ENCODE results near the gene FBXO2. TPM values are rescaled to one million over a fixed set of nuclear protein-coding genes. Genes with fewer than 3 reads are reported as not detected.

Gene FBXO2
- total RNA-seq, 3 donors from 2014 or later (not counting 1 experiment from before 2014, with no cell fraction given) = 5.9 to 7.9 (median 6.7) TPM

DNA sequence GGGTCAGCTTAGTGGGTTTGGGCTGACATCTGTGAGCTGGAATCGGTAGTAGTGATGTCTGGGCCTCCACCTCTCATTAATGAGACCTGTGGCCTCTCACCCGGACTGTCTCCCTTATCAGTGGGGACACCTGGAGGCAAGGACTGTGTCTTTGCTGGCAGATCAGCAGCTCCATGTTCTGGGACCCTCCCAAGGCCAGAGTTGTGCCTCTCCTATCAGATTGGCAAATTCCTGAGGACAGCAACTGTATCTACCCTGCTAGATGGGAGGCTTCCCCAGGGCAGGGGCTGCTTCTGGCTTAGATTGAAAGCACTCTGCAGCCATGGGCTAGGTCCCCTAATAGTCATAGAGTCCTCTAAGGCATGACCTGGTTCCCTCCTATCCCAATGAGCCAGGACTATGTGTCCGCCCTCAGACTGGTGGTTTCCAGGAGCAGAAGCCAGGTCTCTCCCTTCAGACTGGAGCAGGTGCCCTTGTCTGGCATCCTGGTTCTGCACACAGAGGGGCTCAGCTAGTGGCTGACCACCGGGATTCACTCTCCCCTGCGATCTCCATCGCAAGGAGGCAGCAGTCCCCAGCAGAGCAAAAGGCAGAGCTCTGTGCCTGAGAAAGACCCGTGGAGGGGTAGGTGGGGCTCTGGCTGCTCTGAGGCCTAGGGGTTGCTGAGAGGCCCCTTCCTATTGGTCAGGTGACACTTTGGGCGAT, 43.1 kb upstream of the FBXO2 start:
- H3K9me3 ChIP-seq (ENCODE audit: control insufficient read depth, insufficient read depth, low read length) = no peaks in the 10 kb centered on the region
- H3K27ac ChIP-seq (ENCODE audit: low read length) = no peak overlapping the region
- no peak for ATAC-seq
- 82% methylated on average over 8 of the region's 8 CpGs for WGBS (ENCODE audit: insufficient coverage)
- Mint-ChIP-seq H3K27me3 (ENCODE audit: low read depth in 2 of 2) (peaks cover 0 to 6% of the 10 kb centered on the region in 2 donors), H3K9me3 (no peaks in the 10 kb centered on the region), H3K36me3 (no peaks in the 10 kb centered on the region), H3K4me1 (peaks cover 20 to 25% of the 10 kb centered on the region in 2 donors), H3K4me3 (no peak overlapping the region), H3K27ac (peak overlapping the region in 1 of 2 donors; percentile 4)
- H3K36me3 ChIP-seq (ENCODE audit: control insufficient read depth, insufficient read depth, low read length) = no peaks in the 10 kb centered on the region
- TF ChIP-seq, protein P1, sequence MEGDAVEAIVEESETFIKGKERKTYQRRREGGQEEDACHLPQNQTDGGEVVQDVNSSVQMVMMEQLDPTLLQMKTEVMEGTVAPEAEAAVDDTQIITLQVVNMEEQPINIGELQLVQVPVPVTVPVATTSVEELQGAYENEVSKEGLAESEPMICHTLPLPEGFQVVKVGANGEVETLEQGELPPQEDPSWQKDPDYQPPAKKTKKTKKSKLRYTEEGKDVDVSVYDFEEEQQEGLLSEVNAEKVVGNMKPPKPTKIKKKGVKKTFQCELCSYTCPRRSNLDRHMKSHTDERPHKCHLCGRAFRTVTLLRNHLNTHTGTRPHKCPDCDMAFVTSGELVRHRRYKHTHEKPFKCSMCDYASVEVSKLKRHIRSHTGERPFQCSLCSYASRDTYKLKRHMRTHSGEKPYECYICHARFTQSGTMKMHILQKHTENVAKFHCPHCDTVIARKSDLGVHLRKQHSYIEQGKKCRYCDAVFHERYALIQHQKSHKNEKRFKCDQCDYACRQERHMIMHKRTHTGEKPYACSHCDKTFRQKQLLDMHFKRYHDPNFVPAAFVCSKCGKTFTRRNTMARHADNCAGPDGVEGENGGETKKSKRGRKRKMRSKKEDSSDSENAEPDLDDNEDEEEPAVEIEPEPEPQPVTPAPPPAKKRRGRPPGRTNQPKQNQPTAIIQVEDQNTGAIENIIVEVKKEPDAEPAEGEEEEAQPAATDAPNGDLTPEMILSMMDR (IDR thresholded peaks at IDR 0.05) = no peak
- no peak for DNase-seq
- H3K27me3 ChIP-seq (ENCODE audit: control insufficient read depth, insufficient read depth, low read length) = peaks cover 10% of the 10 kb centered on the region
- no peak overlapping the region for H3K4me3 ChIP-seq (ENCODE audit: low read length)
- H3K4me1 ChIP-seq (ENCODE audit: control insufficient read depth, insufficient read depth, low read length) = peaks cover 26% of the 10 kb centered on the region
- intact Hi-C loops (cut with micrococcal nuclease) = no loop called here

DNA sequence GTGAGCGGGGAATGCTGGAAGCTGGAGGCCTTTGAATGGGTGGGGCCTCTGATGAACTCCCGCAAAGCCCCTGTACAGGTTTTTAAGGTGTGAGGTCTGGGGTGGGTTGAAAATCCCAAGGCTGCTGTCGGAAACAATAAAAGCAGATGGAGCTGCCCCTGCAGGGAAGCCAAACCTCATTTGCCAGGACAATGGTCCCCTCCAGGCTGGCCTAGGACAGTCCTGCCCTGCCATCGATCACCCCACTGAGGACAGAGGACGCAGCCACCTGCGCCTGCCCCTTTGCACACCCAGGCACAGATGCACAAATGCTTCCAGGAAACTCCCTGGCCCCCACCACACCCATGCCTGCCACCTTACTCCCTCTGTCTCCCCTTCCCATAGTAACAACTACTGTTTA, 41.6 kb upstream of the FBXO2 start:
- H3K9me3 ChIP-seq (ENCODE audit: control insufficient read depth, insufficient read depth, low read length) = no peaks in the 10 kb centered on the region
- no peak for ATAC-seq
- TF ChIP-seq, protein P1 (IDR thresholded peaks at IDR 0.05) = no peak
- H3K4me1 Mint-ChIP-seq = peaks cover 26 to 33% of the 10 kb centered on the region in 2 donors
- no peak overlapping the region for H3K27ac ChIP-seq (ENCODE audit: low read length)
- H3K27me3 Mint-ChIP-seq (ENCODE audit: low read depth in 2 of 2) = peaks cover 0 to 10% of the 10 kb centered on the region in 2 donors
- intact Hi-C loops (cut with micrococcal nuclease) = no loop called here
- 90% methylated on average over 6 of the region's 6 CpGs for WGBS (ENCODE audit: insufficient coverage)
- no peak overlapping the region for H3K4me3 ChIP-seq (ENCODE audit: low read length)
- peaks cover 34% of the 10 kb centered on the region for H3K4me1 ChIP-seq (ENCODE audit: control insufficient read depth, insufficient read depth, low read length)
- no peak for DNase-seq
- H3K36me3 ChIP-seq (ENCODE audit: control insufficient read depth, insufficient read depth, low read length) = no peaks in the 10 kb centered on the region
- peaks cover 15% of the 10 kb centered on the region for H3K27me3 ChIP-seq (ENCODE audit: control insufficient read depth, insufficient read depth, low read length)
- no peaks in the 10 kb centered on the region for H3K36me3 Mint-ChIP-seq
- no peak overlapping the region for H3K4me3 Mint-ChIP-seq
- H3K27ac Mint-ChIP-seq = peak overlapping the region in 1 of 2 donors; percentile 33
- H3K9me3 Mint-ChIP-seq = no peaks in the 10 kb centered on the region

DNA sequence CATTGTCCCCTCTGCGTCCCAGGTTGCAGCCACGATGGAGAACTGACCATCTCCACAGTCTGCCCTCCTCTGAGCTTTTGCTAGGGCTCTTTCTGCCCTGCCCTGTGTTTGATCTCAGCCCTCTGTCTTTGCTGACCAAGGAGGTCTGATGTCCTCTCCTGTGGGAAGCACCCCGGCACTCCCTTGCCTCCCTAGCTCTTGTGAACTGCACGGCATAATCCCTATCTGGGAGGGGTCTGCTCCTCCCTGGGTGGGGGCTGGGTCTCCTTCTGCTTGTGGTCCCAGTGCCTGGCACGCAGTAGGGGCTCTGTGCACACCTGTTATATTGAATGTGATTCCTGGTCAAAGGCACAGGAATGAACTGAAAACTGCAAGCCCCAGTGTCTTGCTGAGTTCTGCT, 39.7 kb upstream of the FBXO2 start:
- no peak for ATAC-seq
- H3K27ac ChIP-seq (ENCODE audit: low read length) = peak overlapping the region; percentile 59

More for the DNA sequence above, 39.7 kb upstream of the FBXO2 start:
- peaks cover 0 to 22% of the 10 kb centered on the region in 2 donors for H3K27me3 Mint-ChIP-seq (ENCODE audit: low read depth in 2 of 2)
- no peaks in the 10 kb centered on the region for H3K36me3 Mint-ChIP-seq
- H3K27me3 ChIP-seq (ENCODE audit: control insufficient read depth, insufficient read depth, low read length) = peaks cover 16% of the 10 kb centered on the region
- H3K36me3 ChIP-seq (ENCODE audit: control insufficient read depth, insufficient read depth, low read length) = no peaks in the 10 kb centered on the region
- intact Hi-C loops (cut with micrococcal nuclease) = loop anchor here (1.0 to 2.0 kb wide), 4 partner anchors 14 to 36 kb away; partner anchors contain the start of gene FBXO6
- H3K9me3 Mint-ChIP-seq = no peaks in the 10 kb centered on the region
- TF ChIP-seq, protein P1 (IDR thresholded peaks at IDR 0.05) = no peak
- WGBS (ENCODE audit: insufficient coverage) = 81% methylated on average over 5 of the region's 5 CpGs
- peaks cover 38 to 46% of the 10 kb centered on the region in 2 donors for H3K4me1 Mint-ChIP-seq
- H3K4me3 Mint-ChIP-seq = peak overlapping the region; percentile 87
- H3K27ac Mint-ChIP-seq = peak overlapping the region; percentile 79 to 85
- H3K4me3 ChIP-seq (ENCODE audit: low read length) = no peak overlapping the region
- DNase-seq = no peak
- H3K4me1 ChIP-seq (ENCODE audit: control insufficient read depth, insufficient read depth, low read length) = peaks cover 41% of the 10 kb centered on the region
- H3K9me3 ChIP-seq (ENCODE audit: control insufficient read depth, insufficient read depth, low read length) = no peaks in the 10 kb centered on the region

Data from natural killer cell (primary cell).